Thyroid gland (tissue), 4 donors: ENCODE measurements around the gene USH1G.

ENCODE experiments used
- CTCF ChIP-seq, 6 experiments: fragments of 200-600 bp in 3 of 6; fragments of 450-650 bp in 3 of 6; sonication (generic) in 3 of 6; IDR thresholded peaks; one replicate each; pipeline ENCODE4 v1.5.1; 2016 to 2019; ENCODE audit warnings: antibody characterized with exemption in 6 of 6, mild to moderate bottlenecking in 2 of 6, inconsistent platforms in 1 of 6, moderate library complexity in 1 of 6
- POLR2A ChIP-seq, 2 donors: fragments of 450-650 bp; IDR thresholded peaks; one replicate each; pipeline ENCODE4 v1.6.1; 2017; ENCODE audit warnings: antibody characterized with exemption in 2 of 2, mild to moderate bottlenecking in 2 of 2, moderate library complexity in 1 of 2

- TF ChIP-seq CTCF (IDR thresholded peaks at IDR 0.05) (no peak), POLR2A (IDR thresholded peaks at IDR 0.05) (no peak)
Observed at GRCh38 chr17:74937064-74938051, 14.3 kb upstream of the USH1G start.
